Ovary (tissue), 3 donors: Measurements from ENCODE around the gene CCNG2.

Source experiments
- POLR2A ChIP-seq: fragments of 450-650 bp; IDR thresholded peaks from one replicate; pipeline ENCODE4 v1.6.1; 2017; ENCODE audit warnings: antibody characterized with exemption, mild to moderate bottlenecking, moderate library complexity
- TF ChIP-seq, protein P1 (sequence below), 3 donors: fragments of 450-650 bp in 2 of 3; fragments of 200-600 bp in 1 of 3; IDR thresholded peaks; one replicate each; pipeline versions ENCODE4 v1.5.1 to v1.8.0; 2016 to 2022; ENCODE audit warnings: antibody characterized with exemption in 3 of 3, mild to moderate bottlenecking in 1 of 3
- donor health status: DM: no; HTN: no; CAD: no.

- TF ChIP-seq, protein P1, sequence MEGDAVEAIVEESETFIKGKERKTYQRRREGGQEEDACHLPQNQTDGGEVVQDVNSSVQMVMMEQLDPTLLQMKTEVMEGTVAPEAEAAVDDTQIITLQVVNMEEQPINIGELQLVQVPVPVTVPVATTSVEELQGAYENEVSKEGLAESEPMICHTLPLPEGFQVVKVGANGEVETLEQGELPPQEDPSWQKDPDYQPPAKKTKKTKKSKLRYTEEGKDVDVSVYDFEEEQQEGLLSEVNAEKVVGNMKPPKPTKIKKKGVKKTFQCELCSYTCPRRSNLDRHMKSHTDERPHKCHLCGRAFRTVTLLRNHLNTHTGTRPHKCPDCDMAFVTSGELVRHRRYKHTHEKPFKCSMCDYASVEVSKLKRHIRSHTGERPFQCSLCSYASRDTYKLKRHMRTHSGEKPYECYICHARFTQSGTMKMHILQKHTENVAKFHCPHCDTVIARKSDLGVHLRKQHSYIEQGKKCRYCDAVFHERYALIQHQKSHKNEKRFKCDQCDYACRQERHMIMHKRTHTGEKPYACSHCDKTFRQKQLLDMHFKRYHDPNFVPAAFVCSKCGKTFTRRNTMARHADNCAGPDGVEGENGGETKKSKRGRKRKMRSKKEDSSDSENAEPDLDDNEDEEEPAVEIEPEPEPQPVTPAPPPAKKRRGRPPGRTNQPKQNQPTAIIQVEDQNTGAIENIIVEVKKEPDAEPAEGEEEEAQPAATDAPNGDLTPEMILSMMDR (IDR thresholded peaks at IDR 0.05), result no peak
- no peak for TF ChIP-seq POLR2A
Measured at GRCh38 chr4:77174426-77174825, 17.4 kb downstream of the CCNG2 start.
